ENCODE measurements around the gene ZNF22.

DNA sequence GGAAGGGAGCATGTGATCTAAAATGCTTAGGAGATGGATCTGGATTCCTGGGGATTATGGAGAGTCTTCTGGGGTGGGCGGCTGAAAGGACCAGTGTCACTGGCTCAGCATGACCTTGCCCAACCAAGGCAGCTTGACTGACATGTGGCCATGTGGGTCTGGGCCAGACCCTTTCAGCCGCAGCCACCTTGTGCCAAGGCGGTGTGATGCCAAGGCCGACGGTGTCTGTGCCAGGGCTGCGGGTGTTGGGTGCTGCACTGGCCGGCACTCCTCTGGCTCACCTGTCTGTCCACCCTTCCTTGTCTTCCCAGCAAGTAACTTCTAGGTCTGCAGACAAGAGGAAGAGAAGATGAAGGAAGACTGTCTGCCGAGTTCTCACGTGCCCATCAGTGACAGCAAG, 30.9 kb upstream of the ZNF22 start:
- TF ChIP-seq POLR2A (IDR thresholded peaks at IDR 0.05; ENCODE audit: low read depth, low read length): no peak
- no peak for TF ChIP-seq POLR2AphosphoS5 (IDR thresholded peaks at IDR 0.05; ENCODE audit: low read depth, low read length)
- no peak for TF ChIP-seq TAF1 (IDR thresholded peaks at IDR 0.05; ENCODE audit: borderline replicate concordance, low read depth, low read length)

Data from GM12892 (cell line).